Tibial nerve (tissue), 4 donors: ENCODE results near the gene ZNF175. TPM values are rescaled to one million over a fixed set of nuclear protein-coding genes. Genes with fewer than 3 reads are reported as not detected.

ENCODE experiments used
- DNase-seq, 2 donors: peaks; one replicate each; pipeline ENCODE4 v3.0.0-alpha.2; 2019; ENCODE audit warnings: low spot score in 2 of 2
- H3K27ac ChIP-seq, 4 donors: fragments of 200-600 bp; sonication (generic) in 3 of 4; one replicate each; pipeline ENCODE4 v1.5.1; 2017 to 2019; ENCODE audit warnings: mild to moderate bottlenecking in 1 of 4
- H3K27me3 ChIP-seq, 2 donors: fragments of 200-600 bp; sonication (generic) in 1 of 2; one replicate each; pipeline versions ENCODE4 v1.5.1 to v1.6.0; 2017 to 2019
- H3K36me3 ChIP-seq, 3 donors: fragments of 200-600 bp; sonication (generic); one replicate each; pipeline ENCODE4 v1.5.1; 2018 to 2019
- H3K4me1 ChIP-seq, 4 donors: fragments of 200-600 bp; sonication (generic) in 3 of 4; one replicate each; pipeline ENCODE4 v1.5.1; 2017 to 2019
- H3K4me3 ChIP-seq, 4 donors: fragments of 200-600 bp; sonication (generic) in 3 of 4; one replicate each; pipeline ENCODE4 v1.5.1; 2017 to 2019; ENCODE audit warnings: mild to moderate bottlenecking in 1 of 4, moderate library complexity in 1 of 4
- H3K9me3 ChIP-seq, 4 donors: fragments of 200-600 bp; sonication (generic) in 3 of 4; one replicate each; pipeline ENCODE4 v1.5.1; 2017 to 2019
- CTCF ChIP-seq, 5 experiments: fragments of 200-600 bp in 3 of 5; fragments of 450-650 bp in 2 of 5; sonication (generic) in 3 of 5; IDR thresholded peaks; one replicate each; pipeline ENCODE4 v1.5.1; 2016 to 2019; ENCODE audit warnings: antibody characterized with exemption in 5 of 5, mild to moderate bottlenecking in 3 of 5, moderate library complexity in 2 of 5
- EP300 ChIP-seq, 2 donors: sonication (generic); formaldehyde crosslinking; IDR thresholded peaks; one replicate each; pipeline ENCODE4 v1.6.1; 2017; ENCODE audit warnings: antibody characterized with exemption in 2 of 2, mild to moderate bottlenecking in 1 of 2
- POLR2A ChIP-seq, 2 donors: fragments of 450-650 bp; IDR thresholded peaks; one replicate each; pipeline ENCODE4 v1.6.1; 2017; ENCODE audit warnings: antibody characterized with exemption in 2 of 2, mild to moderate bottlenecking in 2 of 2, moderate library complexity in 2 of 2
- WGBS, 2 donors: methylation state at CpG; one replicate each; pipeline ENCODE4 v1.1.5; 2018; 5-methylcytosine and 5-hydroxymethylcytosine counted together
- total RNA-seq, 4 donors: library from RNA; depleted of rRNA; stranded (reverse); fragments of >200 nt; gene quantifications; one replicate each; pipeline ENCODE4 v1.1.0, GENCODE V29; 2016

ZNF175 gene
- total RNA-seq, 4 donors from 2014 or later: 4.3 to 8.5 (median 7.3) TPM

GRCh38 chr19:51599084-51599483, 28.0 kb downstream of the ZNF175 start:
- Histone ChIP-seq H3K4me1 (peaks cover 0 to 6% (median 4%) of the 10 kb centered on the region in 4 donors), H3K36me3 (peaks cover 0 to 6% (median 0%) of the 10 kb centered on the region in 3 donors), H3K4me3 (no peak overlapping the region), H3K27ac (no peak overlapping the region), H3K27me3 (peaks cover 0 to 34% of the 10 kb centered on the region in 2 donors), H3K9me3 (no peaks in the 10 kb centered on the region)
- WGBS, 2 donors: 91 to 95% methylated on average over 10 of the region's 10 CpGs
- TF ChIP-seq CTCF (IDR thresholded peaks at IDR 0.05) (no peak), EP300 (IDR thresholded peaks at IDR 0.05) (no peak), POLR2A (IDR thresholded peaks at IDR 0.05) (no peak)
- no peak for DNase-seq

- H3K27ac ChIP-seq: peak overlapping the region in 1 of 4 donors; percentile 19
- TF ChIP-seq POLR2A (IDR thresholded peaks at IDR 0.05): no peak
- no peak for TF ChIP-seq CTCF (IDR thresholded peaks at IDR 0.05)
- no peak for TF ChIP-seq EP300 (IDR thresholded peaks at IDR 0.05)
Observed at GRCh38 chr19:51600940-51601580, 30.0 kb downstream of the ZNF175 start.

GRCh38 chr19:51602189-51602854, 31.2 kb downstream of the ZNF175 start:
- WGBS, 2 donors: 87 to 90% methylated on average over 20 of the region's 20 CpGs
- Histone ChIP-seq H3K27me3 (peaks cover 0 to 34% of the 10 kb centered on the region in 2 donors), H3K27ac (no peak overlapping the region), H3K36me3 (peaks cover 0 to 20% (median 0%) of the 10 kb centered on the region in 3 donors), H3K4me1 (no peaks in the 10 kb centered on the region), H3K9me3 (peaks cover 0 to 7% (median 0%) of the 10 kb centered on the region in 4 donors), H3K4me3 (no peak overlapping the region)
- TF ChIP-seq POLR2A (IDR thresholded peaks at IDR 0.05) (no peak), EP300 (IDR thresholded peaks at IDR 0.05) (no peak), CTCF (IDR thresholded peaks at IDR 0.05) (no peak)
- DNase-seq: no peak

More at GRCh38 chr19:51600940-51601580, 30.0 kb downstream of the ZNF175 start:
- Histone ChIP-seq H3K4me3 (peak overlapping the region in 1 of 4 donors; percentile 18), H3K27me3 (peaks cover 0 to 34% of the 10 kb centered on the region in 2 donors), H3K36me3 (peaks cover 0 to 15% (median 0%) of the 10 kb centered on the region in 3 donors), H3K9me3 (peaks cover 0 to 7% (median 0%) of the 10 kb centered on the region in 4 donors), H3K4me1 (no peaks in the 10 kb centered on the region)
- 19 to 21% methylated on average over 36 to 38 of the region's 59 CpGs for WGBS, 2 donors
- no peak for DNase-seq

GRCh38 chr19:51607077-51607476, 36.0 kb downstream of the ZNF175 start:
- no peak for DNase-seq

More at GRCh38 chr19:51607077-51607476, 36.0 kb downstream of the ZNF175 start:
- Histone ChIP-seq H3K9me3 (peaks cover 0 to 10% (median 0%) of the 10 kb centered on the region in 4 donors), H3K4me1 (no peaks in the 10 kb centered on the region), H3K27ac (no peak overlapping the region), H3K36me3 (peaks cover 0 to 19% (median 0%) of the 10 kb centered on the region in 3 donors), H3K4me3 (no peak overlapping the region), H3K27me3 (no peaks in the 10 kb centered on the region)
- 62 to 63% methylated on average over 6 of the region's 6 CpGs for WGBS, 2 donors
- TF ChIP-seq CTCF (IDR thresholded peaks at IDR 0.05): no peak
- TF ChIP-seq POLR2A (IDR thresholded peaks at IDR 0.05): no peak
- TF ChIP-seq EP300 (IDR thresholded peaks at IDR 0.05): no peak
